ENCODE measurements around the gene GPC5. TPM values are rescaled to one million over a fixed set of nuclear protein-coding genes. Genes with fewer than 3 reads are reported as not detected.

Gene GPC5
- total RNA-seq, 2 donors from 2014 or later, result not detected

DNA sequence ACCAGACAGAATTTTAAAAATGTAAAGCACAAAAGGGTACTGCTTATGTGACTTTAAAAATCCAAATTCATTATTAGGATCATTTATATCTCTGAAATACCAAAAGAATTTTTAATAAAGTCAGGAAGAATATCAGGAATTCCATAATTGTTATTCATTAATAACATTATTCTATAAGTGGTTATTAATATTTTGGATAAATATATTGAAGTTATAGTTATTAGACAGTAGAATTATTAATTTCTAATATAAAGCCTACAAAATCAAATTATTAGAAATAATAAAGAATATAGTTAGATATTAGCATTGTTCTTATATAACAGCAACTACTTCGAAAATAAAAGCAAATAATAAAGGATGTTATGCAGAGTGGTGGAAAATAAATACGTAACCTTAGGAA, 105.8 kb downstream of the GPC5 start:
- Histone ChIP-seq H3K4me3 (no peak overlapping the region), H3K27me3 (no peaks in the 10 kb centered on the region), H3K4me1 (no peaks in the 10 kb centered on the region), H3K27ac (no peak overlapping the region), H3K36me3 (replicated peaks in 1 of 2; ENCODE audit: insufficient read depth in 1 of 2, low read depth in 2 of 2) (no peaks in the 10 kb centered on the region), H3K9me3 (no peaks in the 10 kb centered on the region)
- intact Hi-C loops (cut with DNase I), result no loop called here
- no peak for TF ChIP-seq POLR2A (IDR thresholded peaks at IDR 0.05)
- no peak for ATAC-seq
- WGBS, 2 donors, result 69 to 71% methylated on average over 2 of the region's 2 CpGs
- DNase-seq, result no peak

DNA sequence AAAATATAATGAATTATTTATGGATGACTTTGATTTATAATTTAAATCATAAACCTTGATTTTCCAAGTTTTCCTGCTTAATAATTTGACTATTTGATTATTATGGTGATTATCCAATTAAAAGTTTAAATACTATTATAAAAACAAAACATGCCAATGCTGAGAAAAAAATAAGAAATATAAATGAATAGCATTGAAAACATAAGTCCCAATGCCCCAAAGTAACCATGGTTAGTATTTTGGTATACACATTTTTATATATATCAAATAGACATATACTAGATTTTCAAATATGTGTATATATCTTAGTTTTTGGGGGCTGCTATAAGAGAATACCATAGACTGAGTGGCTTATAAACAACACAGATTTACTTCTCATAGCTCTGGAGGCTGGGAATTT, 108.3 kb downstream of the GPC5 start:
- DNase-seq (no peak), ATAC-seq (no peak)
- H3K27me3 ChIP-seq, result no peaks in the 10 kb centered on the region
- H3K4me3 ChIP-seq, result no peak overlapping the region
- H3K9me3 ChIP-seq, result no peaks in the 10 kb centered on the region
- no peaks in the 10 kb centered on the region for H3K36me3 ChIP-seq (replicated peaks in 1 of 2; ENCODE audit: insufficient read depth in 1 of 2, low read depth in 2 of 2)
- H3K4me1 ChIP-seq, result no peaks in the 10 kb centered on the region
- TF ChIP-seq, protein P1, sequence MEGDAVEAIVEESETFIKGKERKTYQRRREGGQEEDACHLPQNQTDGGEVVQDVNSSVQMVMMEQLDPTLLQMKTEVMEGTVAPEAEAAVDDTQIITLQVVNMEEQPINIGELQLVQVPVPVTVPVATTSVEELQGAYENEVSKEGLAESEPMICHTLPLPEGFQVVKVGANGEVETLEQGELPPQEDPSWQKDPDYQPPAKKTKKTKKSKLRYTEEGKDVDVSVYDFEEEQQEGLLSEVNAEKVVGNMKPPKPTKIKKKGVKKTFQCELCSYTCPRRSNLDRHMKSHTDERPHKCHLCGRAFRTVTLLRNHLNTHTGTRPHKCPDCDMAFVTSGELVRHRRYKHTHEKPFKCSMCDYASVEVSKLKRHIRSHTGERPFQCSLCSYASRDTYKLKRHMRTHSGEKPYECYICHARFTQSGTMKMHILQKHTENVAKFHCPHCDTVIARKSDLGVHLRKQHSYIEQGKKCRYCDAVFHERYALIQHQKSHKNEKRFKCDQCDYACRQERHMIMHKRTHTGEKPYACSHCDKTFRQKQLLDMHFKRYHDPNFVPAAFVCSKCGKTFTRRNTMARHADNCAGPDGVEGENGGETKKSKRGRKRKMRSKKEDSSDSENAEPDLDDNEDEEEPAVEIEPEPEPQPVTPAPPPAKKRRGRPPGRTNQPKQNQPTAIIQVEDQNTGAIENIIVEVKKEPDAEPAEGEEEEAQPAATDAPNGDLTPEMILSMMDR (IDR thresholded peaks at IDR 0.05), result no peak
- TF ChIP-seq POLR2A (IDR thresholded peaks at IDR 0.05), result no peak
- intact Hi-C loops (cut with DNase I), result no loop called here
- no peak overlapping the region for H3K27ac ChIP-seq

DNA sequence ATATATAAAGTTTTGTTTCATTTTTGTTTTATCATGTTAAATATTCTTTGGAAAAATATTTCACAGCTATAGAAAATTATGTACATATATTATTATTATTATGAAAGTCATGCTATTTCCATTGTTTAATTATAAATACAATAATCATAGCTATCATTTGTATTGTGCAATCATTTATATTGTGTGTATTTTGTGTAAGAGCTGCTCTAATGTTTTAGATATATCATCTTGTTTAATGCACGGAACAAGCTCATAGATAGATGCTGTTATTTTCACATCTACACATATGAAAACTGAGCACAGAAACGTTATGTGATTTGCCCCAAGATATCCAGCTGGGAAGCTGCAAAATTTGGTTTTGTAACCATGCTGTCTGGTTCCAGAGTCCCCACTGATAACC, 111.6 kb downstream of the GPC5 start:
- Histone ChIP-seq H3K4me3 (no peak overlapping the region), H3K9me3 (no peaks in the 10 kb centered on the region), H3K4me1 (no peaks in the 10 kb centered on the region), H3K36me3 (replicated peaks in 1 of 2; ENCODE audit: insufficient read depth in 1 of 2, low read depth in 2 of 2) (no peaks in the 10 kb centered on the region), H3K27ac (no peak overlapping the region), H3K27me3 (no peaks in the 10 kb centered on the region)
- ATAC-seq (no peak), DNase-seq (no peak)
- intact Hi-C loops (cut with DNase I), result no loop called here
- TF ChIP-seq POLR2A (IDR thresholded peaks at IDR 0.05), result no peak
- TF ChIP-seq, protein P1 (IDR thresholded peaks at IDR 0.05), result no peak
- 50 to 51% methylated on average over 2 of the region's 2 CpGs for WGBS, 2 donors

- intact Hi-C loops (cut with DNase I), result no loop called here
- TF ChIP-seq POLR2A (IDR thresholded peaks at IDR 0.05), result no peak
- TF ChIP-seq, protein P1 (IDR thresholded peaks at IDR 0.05), result no peak
- ATAC-seq (no peak), DNase-seq (no peak)
- no peaks in the 10 kb centered on the region for H3K36me3 ChIP-seq (replicated peaks in 1 of 2; ENCODE audit: insufficient read depth in 1 of 2, low read depth in 2 of 2)
- no peak overlapping the region for H3K27ac ChIP-seq
- H3K4me3 ChIP-seq, result no peak overlapping the region
- no peaks in the 10 kb centered on the region for H3K4me1 ChIP-seq
- no peaks in the 10 kb centered on the region for H3K27me3 ChIP-seq
- H3K9me3 ChIP-seq, result no peaks in the 10 kb centered on the region
- 37 to 43% methylated on average over 1 of the region's 1 CpG for WGBS, 2 donors
These were observed 115.4 kb downstream of the GPC5 start for GRCh38 chr13:91513790-91514189.

- DNase-seq (no peak), ATAC-seq (no peak)
- H3K4me1 ChIP-seq, result no peaks in the 10 kb centered on the region
- H3K27ac ChIP-seq, result no peak overlapping the region
- H3K4me3 ChIP-seq, result no peak overlapping the region
- H3K9me3 ChIP-seq, result no peaks in the 10 kb centered on the region
- H3K36me3 ChIP-seq (replicated peaks in 1 of 2; ENCODE audit: insufficient read depth in 1 of 2, low read depth in 2 of 2), result no peaks in the 10 kb centered on the region
- WGBS, 2 donors, result 63% methylated on average over 3 of the region's 3 CpGs; no CpG with 5 or more reads in 1 of the 2 donors
- no peaks in the 10 kb centered on the region for H3K27me3 ChIP-seq
- intact Hi-C loops (cut with DNase I), result no loop called here
- TF ChIP-seq POLR2A (IDR thresholded peaks at IDR 0.05), result no peak
- TF ChIP-seq, protein P1 (IDR thresholded peaks at IDR 0.05), result no peak
These were observed 118.4 kb downstream of the GPC5 start for GRCh38 chr13:91516799-91517198.
